NCI-H1694 treated with DMSO at 0.1 percent for 48 hours (cell line): Measurements from ENCODE around the gene TAF1D.

Experiments
- DNase-seq: peaks from one replicate; lab custom pipeline; 2025; lab: John Stamatoyannopoulos, UW

TAF1D gene

GRCh38 chr11:93720522-93720921 lies 20.8 kb downstream of the TAF1D start:
- DNase-seq, result no peak

- no peak for DNase-seq
Observed at GRCh38 chr11:93719310-93719709, 22.0 kb downstream of the TAF1D start.

DNA sequence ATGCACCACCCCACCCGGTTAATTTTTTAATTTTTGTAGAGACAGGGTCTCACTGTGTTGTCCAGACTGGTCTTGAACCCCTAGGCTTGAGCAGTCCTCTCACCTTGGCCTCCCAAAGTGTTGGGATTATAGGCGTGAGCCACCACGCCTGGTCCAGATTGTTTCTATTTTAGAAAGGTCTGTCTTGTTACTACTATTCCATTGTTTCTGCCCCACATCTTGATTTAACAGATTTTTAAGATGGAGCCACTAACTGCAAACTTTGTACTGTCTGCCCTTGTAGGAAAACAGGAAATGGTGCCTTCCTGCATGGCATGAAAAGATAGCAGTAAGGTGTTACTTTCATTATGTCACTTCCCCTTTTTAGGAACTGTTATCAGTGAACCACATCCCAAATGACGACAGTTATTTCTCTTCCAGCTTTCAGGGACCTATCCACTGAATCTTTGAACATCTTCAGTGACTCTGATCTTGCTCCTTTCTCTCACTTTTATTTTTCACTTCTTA lies 23.2 kb downstream of the TAF1D start:
- DNase-seq, result no peak

GRCh38 chr11:93717501-93717900 lies 23.8 kb downstream of the TAF1D start:
- no peak for DNase-seq

DNA sequence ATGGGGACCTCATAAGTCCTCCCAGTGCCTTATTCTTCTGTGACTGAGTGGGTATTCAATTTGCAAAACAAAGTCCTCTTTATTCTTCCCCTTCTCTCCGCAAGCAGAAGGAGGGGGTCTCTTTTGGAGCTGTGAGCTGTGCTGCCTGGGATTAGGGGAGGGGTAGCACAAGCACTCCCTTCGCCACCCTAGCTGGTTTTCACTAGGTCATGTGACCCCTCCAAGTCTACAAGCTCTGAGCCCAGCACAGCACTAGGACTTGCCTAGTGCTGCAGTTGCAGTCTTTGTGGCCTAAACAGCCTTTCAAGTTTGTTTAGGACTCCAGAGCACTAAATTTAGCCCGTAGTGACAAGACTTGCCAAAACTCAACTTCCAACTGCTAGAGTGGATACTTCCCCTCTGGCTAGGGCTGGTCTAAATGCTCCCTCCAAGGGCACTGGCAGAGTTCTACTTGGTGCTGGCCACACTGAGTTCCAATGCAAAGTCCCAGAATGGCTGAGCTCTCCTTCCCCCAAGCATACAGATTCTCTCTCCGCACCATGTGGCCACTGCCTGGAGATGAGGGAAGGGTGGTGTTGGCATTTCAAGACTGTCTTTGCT lies 25.4 kb downstream of the TAF1D start:
- no peak for DNase-seq

GRCh38 chr11:93712678-93713077 lies 28.6 kb downstream of the TAF1D start:
- no peak for DNase-seq

GRCh38 chr11:93710239-93710638 lies 31.1 kb downstream of the TAF1D start:
- no peak for DNase-seq

GRCh38 chr11:93704237-93704636 lies 37.1 kb downstream of the TAF1D start:
- no peak for DNase-seq

GRCh38 chr11:93700830-93701229 lies 40.5 kb downstream of the TAF1D start:
- no peak for DNase-seq

GRCh38 chr11:93697611-93698010 lies 43.7 kb downstream of the TAF1D start:
- no peak for DNase-seq

- no peak for DNase-seq
Observed at GRCh38 chr11:93694557-93694956, 46.7 kb downstream of the TAF1D start.

GRCh38 chr11:93694109-93694508 lies 47.2 kb downstream of the TAF1D start:
- no peak for DNase-seq

GRCh38 chr11:93689240-93689639 lies 52.1 kb downstream of the TAF1D start:
- no peak for DNase-seq

- DNase-seq, result no peak
Observed at GRCh38 chr11:93686812-93687211, 54.5 kb downstream of the TAF1D start.

- no peak for DNase-seq
Observed at GRCh38 chr11:93686226-93686625, 55.1 kb downstream of the TAF1D start.
